GM12878 (cell line): ENCODE measurements around the gene DIAPH1. TPM values are rescaled to one million over a fixed set of nuclear protein-coding genes. Genes with fewer than 3 reads are reported as not detected.

Experiments used
- ATAC-seq: fragments of 200-7000 bp; cut with Tn5 transposase; 3 replicates; pipeline ENCODE4 v1.9.1; 2020; ENCODE audit warnings: mild to moderate bottlenecking, moderate library complexity
- BruUV-seq: library from RNA; stranded (reverse); fragments of 400-500 nt; replicated peaks from 2 replicates; lab custom pipeline; 2021; lab: Mats Ljungman, UMichigan
- CTCF ChIA-PET: fragments of 300-600 bp; sonication (Branson Sonifier 250); formaldehyde crosslinking; extraction: SDS; loops from one replicate; lab custom pipeline; 2021; ENCODE audit warnings: inconsistent platforms; lab: Yijun Ruan, JAX
- POLR2A ChIA-PET: fragments of 350-600 bp; formaldehyde crosslinking; extraction: SDS; loops from one replicate; lab custom pipeline; 2021; ENCODE audit warnings: inconsistent platforms; lab: Charles Lee
- RAD21 ChIA-PET: fragments of 300-600 bp; sonication (Branson Sonifier 250); formaldehyde crosslinking; loops from one replicate; lab custom pipeline; 2023; ENCODE audit warnings: antibody characterized with exemption; ENCODE audit not compliant: unreplicated experiment; lab: Charles Lee
- SMC1A ChIA-PET: fragments of 300-600 bp; sonication (Branson Sonifier 250); formaldehyde crosslinking; loops from one replicate; lab custom pipeline; 2023; ENCODE audit not compliant: unreplicated experiment, uncharacterized antibody; lab: Charles Lee
- DNase-seq: peaks from one replicate; pipeline ENCODE4 v3.0.0-alpha.2; 2011; ENCODE audit warnings: low read depth, low spot score
- FAIRE-seq: peaks from 3 replicates; lab custom pipeline; 2011; peaks lifted over from hg19 to GRCh38; lab: Jason Lieb, UNC
- H2AFZ ChIP-seq: 2 replicates; pipeline ENCODE4 v1.6.0; 2011; ENCODE audit warnings: low read depth, low read length, control low read depth; ENCODE audit not compliant: control insufficient read depth
- H3K27ac ChIP-seq: 2 replicates; pipeline ENCODE4 v1.5.1; 2011; ENCODE audit warnings: control low read depth; ENCODE audit not compliant: control insufficient read depth, insufficient read depth
- H3K27me3 ChIP-seq, 2 experiments: replicated peaks in 1 of 2; 2 replicates each; pipeline versions ENCODE4 v1.6.0 to v1.6.1; 2011; ENCODE audit warnings: low read length in 1 of 2; ENCODE audit not compliant: control insufficient read depth in 2 of 2, insufficient read depth in 2 of 2
- H3K36me3 ChIP-seq, 2 experiments: 2 replicates each; pipeline ENCODE4 v1.5.1; 2011; ENCODE audit warnings: low read length in 1 of 2; ENCODE audit not compliant: control insufficient read depth in 2 of 2, insufficient read depth in 2 of 2
- H3K4me1 ChIP-seq: 2 replicates; pipeline ENCODE4 v1.6.1; 2011; ENCODE audit warnings: mild to moderate bottlenecking, low read length, moderate library complexity, mixed read lengths; ENCODE audit not compliant: control insufficient read depth, insufficient read depth
- H3K4me2 ChIP-seq: 2 replicates; pipeline ENCODE4 v1.6.0; 2011; ENCODE audit warnings: control low read depth; ENCODE audit not compliant: control insufficient read depth, insufficient read depth
- H3K4me3 ChIP-seq: fragments of 200-600 bp; sonication (generic); 2 replicates; pipeline ENCODE4 v1.5.1; 2016
- H3K79me2 ChIP-seq: 2 replicates; pipeline ENCODE4 v1.6.0; 2011; ENCODE audit warnings: low read length; ENCODE audit not compliant: control insufficient read depth, insufficient read depth
- H3K9ac ChIP-seq: 2 replicates; pipeline ENCODE4 v1.8.0; 2011; ENCODE audit warnings: low read length, control low read depth, mixed read lengths; ENCODE audit not compliant: control insufficient read depth, insufficient read depth
- H3K9me3 ChIP-seq: replicated peaks from 3 replicates; pipeline ENCODE4 v1.5.1; 2011; ENCODE audit warnings: mild to moderate bottlenecking, low read length; ENCODE audit not compliant: control insufficient read depth, insufficient read depth
- H4K20me1 ChIP-seq: 2 replicates; pipeline ENCODE4 v1.6.0; 2011; ENCODE audit not compliant: control insufficient read depth, insufficient read depth
- BCL11A ChIP-seq: IDR thresholded peaks from 2 replicates; pipeline ENCODE4 v1.6.1; 2011; ENCODE audit warnings: low read depth, low read length
- BMI1 ChIP-seq: fragments of 450-650 bp; IDR thresholded peaks from 2 replicates; pipeline ENCODE4 v1.6.1; 2016; ENCODE audit warnings: mild to moderate bottlenecking, moderate library complexity, borderline replicate concordance
- CHD4 ChIP-seq: fragments of 200-600 bp; sonication (generic); IDR thresholded peaks from 2 replicates; pipeline ENCODE4 v1.6.1; 2016; ENCODE audit warnings: mild to moderate bottlenecking
- LARP7 ChIP-seq: fragments of 450-650 bp; IDR thresholded peaks from 2 replicates; pipeline ENCODE4 v1.6.1; 2017; ENCODE audit warnings: mild to moderate bottlenecking
- NFYA ChIP-seq: IDR thresholded peaks from 2 replicates; pipeline ENCODE4 v1.6.1; 2011; ENCODE audit warnings: low read depth, mild to moderate bottlenecking, low read length, improper control_type of control experiment, borderline replicate concordance
- YBX1 ChIP-seq: fragments of 450-650 bp; IDR thresholded peaks from 2 replicates; pipeline ENCODE4 v1.6.1; 2016; ENCODE audit warnings: antibody characterized with exemption
- WGBS: methylation state at CpG from one replicate; pipeline ENCODE4 v1.1.6; 2016; ENCODE audit warnings: low lambda C conversion rate; ENCODE audit not compliant: insufficient replicate concordance, insufficient coverage; ENCODE audit errors: missing lambda C conversion rate; 5-methylcytosine and 5-hydroxymethylcytosine counted together
- in situ Hi-C: fragments of 300-500 bp; cut with MboI; formaldehyde crosslinking; loops from 9 replicates; pipeline ENCODE4 v1.14.3; 2018; ENCODE audit warnings: mixed read lengths
- intact Hi-C: fragments of 100-400 bp; cut with micrococcal nuclease; formaldehyde crosslinking; loops from one replicate; pipeline ENCODE4 v1.14.2; 2022; ENCODE audit not compliant: unreplicated experiment
- polyA plus RNA-seq, 11 experiments: library from polyadenylated mRNA; depleted of rRNA in 4 of 11; unstranded in 6 of 11; stranded (reverse) in 5 of 11; fragments of >200 nt; fragmentation: Nextera tagmentation in 4 of 11; fragmentation: Illumina TruSeq in 1 of 11; extraction: Ambion mirVana in 4 of 11; extraction: Trizol in 1 of 11; gene quantifications; 1 replicate in 1 of 11; 2 replicates in 10 of 11; pipeline versions ENCODE4 v1.2.1 to v1.2.3, GENCODE V29; 2011 to 2016; ENCODE audit warnings: inconsistent platforms in 2 of 11, missing spikeins in 2 of 11, low read depth in 1 of 11
- total RNA-seq, 4 experiments: library from RNA; depleted of rRNA in 3 of 4; stranded (reverse); fragments of >200 nt in 3 of 4; fragmentation: Illumina TruSeq in 1 of 4; extraction: Trizol in 1 of 4; gene quantifications; 2 replicates each; pipeline versions ENCODE4 v1.2.1 to v1.2.3, GENCODE V29; 2013 to 2021

The DIAPH1 gene
- total and polyA plus RNA-seq, 10 of the 15 experiments (the other 5 are each of a cell fraction or from before 2014, with no cell fraction given), result 37.8 to 168 (median 59.0) TPM

DNA sequence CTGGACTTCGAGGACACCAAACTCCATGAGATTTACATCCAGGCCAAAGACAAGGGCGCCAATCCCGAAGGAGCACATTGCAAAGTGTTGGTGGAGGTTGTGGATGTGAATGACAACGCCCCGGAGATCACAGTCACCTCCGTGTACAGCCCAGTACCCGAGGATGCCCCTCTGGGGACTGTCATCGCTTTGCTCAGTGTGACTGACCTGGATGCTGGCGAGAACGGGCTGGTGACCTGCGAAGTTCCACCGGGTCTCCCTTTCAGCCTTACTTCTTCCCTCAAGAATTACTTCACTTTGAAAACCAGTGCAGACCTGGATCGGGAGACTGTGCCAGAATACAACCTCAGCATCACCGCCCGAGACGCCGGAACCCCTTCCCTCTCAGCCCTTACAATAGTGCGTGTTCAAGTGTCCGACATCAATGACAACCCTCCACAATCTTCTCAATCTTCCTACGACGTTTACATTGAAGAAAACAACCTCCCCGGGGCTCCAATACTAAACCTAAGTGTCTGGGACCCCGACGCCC lies 141.7 kb downstream of the DIAPH1 start:
- ChIA-PET POLR2A (interaction anchor here (1.4 kb wide), 1 partner anchor 34 kb away, joined by 3 read pairs; no protein-coding TSS in a partner anchor), SMC1A (interaction anchor here (1.0 to 6.6 kb wide), 7 partner anchors 12 to 87 kb away, joined by 3 to 117 read pairs (median 27); partner anchors contain the start of gene PCDHGC5), CTCF (interaction anchor here (0.9 to 8.5 kb wide), 13 partner anchors 12 to 157 kb away, joined by 4 to 213 read pairs (median 18); partner anchors contain the start of genes PCDHGA11, PCDHGA12, PCDHGB6 and PCDHGB7), RAD21 (interaction anchor here (0.9 to 4.9 kb wide), 10 partner anchors 12 to 87 kb away, joined by 3 to 109 read pairs (median 18); partner anchors contain the start of genes PCDHGA10, PCDHGA11, PCDHGB7 and PCDHGC5)
- no peak for DNase-seq
- H2AFZ ChIP-seq, result no peak overlapping the region
- no TSS peak for BruUV-seq
- H3K36me3 ChIP-seq, result no peaks in the 10 kb centered on the region
- ATAC-seq, result peak; percentile 24
- in situ Hi-C loops (loop anchor here (5.0 kb wide), 1 partner anchor 50 kb away; no protein-coding TSS in a partner anchor), intact Hi-C loops (no loop called here)
- no peak overlapping the region for H3K9ac ChIP-seq
- no peaks in the 10 kb centered on the region for H3K79me2 ChIP-seq
- WGBS, result 72% methylated on average over 24 of the region's 24 CpGs
- H4K20me1 ChIP-seq, result no peaks in the 10 kb centered on the region
- TF ChIP-seq NFYA (no peak), BCL11A (no peak), CHD4 (no peak), BMI1 (no peak), LARP7 (no peak), YBX1 (no peak)
- peaks cover 19% of the 10 kb centered on the region for H3K4me1 ChIP-seq
- FAIRE-seq, result no peak
- no peaks in the 10 kb centered on the region; a peak in 1 of 4 replicates for H3K27me3 ChIP-seq
- no peaks in the 10 kb centered on the region for H3K9me3 ChIP-seq
- H3K27ac ChIP-seq, result no peak overlapping the region
- H3K4me2 ChIP-seq, result peak overlapping the region; percentile 80
- peak overlapping the region; percentile 77 for H3K4me3 ChIP-seq
